ENCODE results near the gene MALT1.

The MALT1 gene

GRCh38 chr18:58687871-58688308, 16.6 kb downstream of the MALT1 start:
- peak; percentile 34 to 37 for DNase-seq (ENCODE audit: low read depth in 1 of 2, low spot score in 1 of 2)

- no peak for DNase-seq (ENCODE audit: low read depth in 1 of 2, low spot score in 1 of 2)
Measured at GRCh38 chr18:58690259-58690658, 19.0 kb downstream of the MALT1 start.

GRCh38 chr18:58691256-58691655, 20.0 kb downstream of the MALT1 start:
- no peak for DNase-seq (ENCODE audit: low read depth in 1 of 2, low spot score in 1 of 2)

- no peak for DNase-seq (ENCODE audit: low read depth in 1 of 2, low spot score in 1 of 2)
Measured at GRCh38 chr18:58692422-58693185, 21.3 kb downstream of the MALT1 start.

- DNase-seq (ENCODE audit: low read depth in 1 of 2, low spot score in 1 of 2) = no peak
Measured at GRCh38 chr18:58694221-58694620, 23.0 kb downstream of the MALT1 start.

GRCh38 chr18:58694720-58695468, 23.6 kb downstream of the MALT1 start:
- no peak for DNase-seq (ENCODE audit: low read depth in 1 of 2, low spot score in 1 of 2)

- no peak for DNase-seq (ENCODE audit: low read depth in 1 of 2, low spot score in 1 of 2)
Measured at GRCh38 chr18:58695772-58696171, 24.5 kb downstream of the MALT1 start.

GRCh38 chr18:58697146-58697545, 25.9 kb downstream of the MALT1 start:
- DNase-seq (ENCODE audit: low read depth in 1 of 2, low spot score in 1 of 2) = no peak

GRCh38 chr18:58698701-58699193, 27.5 kb downstream of the MALT1 start:
- DNase-seq (ENCODE audit: low read depth in 1 of 2, low spot score in 1 of 2) = no peak

- no peak for DNase-seq (ENCODE audit: low read depth in 1 of 2, low spot score in 1 of 2)
Measured at GRCh38 chr18:58699551-58699950, 28.3 kb downstream of the MALT1 start.

- DNase-seq (ENCODE audit: low read depth in 1 of 2, low spot score in 1 of 2) = no peak
Measured at GRCh38 chr18:58700209-58700608, 28.9 kb downstream of the MALT1 start.

- no peak for DNase-seq (ENCODE audit: low read depth in 1 of 2, low spot score in 1 of 2)
Measured at GRCh38 chr18:58712930-58713329, 41.7 kb downstream of the MALT1 start.

GRCh38 chr18:58714259-58714658, 43.0 kb downstream of the MALT1 start:
- DNase-seq (ENCODE audit: low read depth in 1 of 2, low spot score in 1 of 2) = no peak

GRCh38 chr18:58714821-58715220, 43.6 kb downstream of the MALT1 start:
- DNase-seq (ENCODE audit: low read depth in 1 of 2, low spot score in 1 of 2) = no peak

GRCh38 chr18:58715540-58715939, 44.3 kb downstream of the MALT1 start:
- DNase-seq (ENCODE audit: low read depth in 1 of 2, low spot score in 1 of 2) = no peak

- DNase-seq (ENCODE audit: low read depth in 1 of 2, low spot score in 1 of 2) = no peak
Measured at GRCh38 chr18:58716060-58716756, 44.9 kb downstream of the MALT1 start.

GRCh38 chr18:58721566-58722239, 50.4 kb downstream of the MALT1 start:
- no peak for DNase-seq (ENCODE audit: low read depth in 1 of 2, low spot score in 1 of 2)

GRCh38 chr18:58723810-58724602, 52.7 kb downstream of the MALT1 start:
- no peak for DNase-seq (ENCODE audit: low read depth in 1 of 2, low spot score in 1 of 2)

GRCh38 chr18:58726671-58727070, 55.4 kb downstream of the MALT1 start:
- DNase-seq (ENCODE audit: low read depth in 1 of 2, low spot score in 1 of 2) = no peak

- DNase-seq (ENCODE audit: low read depth in 1 of 2, low spot score in 1 of 2) = no peak
Measured at GRCh38 chr18:58727776-58728500, 56.7 kb downstream of the MALT1 start.
